GM21381 (cell line): ENCODE data around the gene RCOR2.

Source experiments
- ATAC-seq: cut with Tn5 transposase; IDR thresholded peaks from one replicate; pipeline ENCODE4 v1.9.1; 2021; ENCODE audit warnings: mild to moderate bottlenecking, moderate library complexity; ENCODE audit not compliant: unreplicated experiment

RCOR2 gene

DNA sequence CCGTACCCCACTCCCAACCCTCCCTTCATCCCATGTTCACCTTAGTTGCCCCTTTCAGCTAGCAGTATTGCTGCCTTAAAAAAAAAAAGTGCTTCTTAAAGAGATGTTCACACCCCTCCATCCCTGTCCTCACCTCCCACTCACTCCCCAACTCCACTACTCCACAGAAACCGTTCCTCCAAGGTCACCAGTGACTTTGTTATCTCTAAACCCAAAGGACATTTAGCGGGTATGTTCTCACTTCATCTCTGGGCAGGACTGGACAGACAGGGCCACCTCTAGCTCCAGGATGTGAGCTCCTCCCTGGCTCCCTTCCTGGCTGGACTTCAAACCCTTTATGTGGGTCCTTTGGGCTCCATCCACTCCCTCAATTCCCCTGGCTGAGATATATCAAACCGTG lies 6.4 kb upstream of the RCOR2 start:
- no peak for ATAC-seq

DNA sequence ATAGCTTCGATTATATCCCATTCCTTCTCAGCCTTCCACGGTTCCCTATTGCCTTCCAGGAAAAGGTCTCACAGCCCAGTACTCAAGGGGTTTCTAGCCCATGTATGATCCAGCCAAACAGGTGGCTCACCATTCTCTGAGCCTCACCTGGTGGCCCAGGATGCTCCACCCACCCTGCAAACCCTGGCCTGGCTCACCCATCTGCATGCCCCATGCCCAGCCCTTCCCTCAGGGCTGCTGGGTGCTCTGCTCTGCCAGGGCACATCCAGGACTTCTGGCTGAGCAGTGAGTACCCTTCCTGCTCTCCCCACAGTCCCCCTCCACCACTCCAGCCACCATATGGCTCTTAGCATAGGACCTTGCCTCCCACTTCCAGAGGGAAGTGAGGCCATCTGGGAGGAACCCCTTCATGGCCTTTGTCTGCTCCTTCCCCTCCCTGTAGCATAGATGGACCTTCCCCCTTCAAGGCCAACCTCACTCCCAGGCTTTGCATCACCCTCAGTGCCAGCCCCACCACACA lies 5.8 kb upstream of the RCOR2 start:
- ATAC-seq, result no peak

DNA sequence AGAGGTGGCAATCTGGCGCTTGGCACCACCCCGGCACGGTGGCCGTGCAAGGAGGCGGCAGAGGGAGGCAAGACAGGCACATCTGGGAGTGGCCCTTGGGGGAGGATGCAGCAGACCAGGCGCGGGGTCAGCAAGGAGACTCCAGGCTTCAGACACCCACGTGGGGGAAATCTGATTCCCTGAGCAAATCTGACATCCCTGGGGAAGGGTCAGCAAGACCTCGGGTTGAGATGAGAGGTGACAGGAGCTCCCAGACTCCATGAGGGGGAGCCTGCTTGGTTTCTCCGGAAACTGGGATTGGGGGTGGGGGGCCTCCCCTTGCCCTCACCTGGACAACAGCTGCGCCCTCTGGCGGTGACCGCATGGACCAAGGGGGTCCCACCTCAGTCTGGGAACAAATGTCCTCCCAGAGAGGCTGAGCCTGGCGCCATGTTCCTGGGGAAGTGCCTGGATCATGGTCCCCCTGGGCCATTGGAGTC lies 4.0 kb upstream of the RCOR2 start:
- ATAC-seq, result no peak

DNA sequence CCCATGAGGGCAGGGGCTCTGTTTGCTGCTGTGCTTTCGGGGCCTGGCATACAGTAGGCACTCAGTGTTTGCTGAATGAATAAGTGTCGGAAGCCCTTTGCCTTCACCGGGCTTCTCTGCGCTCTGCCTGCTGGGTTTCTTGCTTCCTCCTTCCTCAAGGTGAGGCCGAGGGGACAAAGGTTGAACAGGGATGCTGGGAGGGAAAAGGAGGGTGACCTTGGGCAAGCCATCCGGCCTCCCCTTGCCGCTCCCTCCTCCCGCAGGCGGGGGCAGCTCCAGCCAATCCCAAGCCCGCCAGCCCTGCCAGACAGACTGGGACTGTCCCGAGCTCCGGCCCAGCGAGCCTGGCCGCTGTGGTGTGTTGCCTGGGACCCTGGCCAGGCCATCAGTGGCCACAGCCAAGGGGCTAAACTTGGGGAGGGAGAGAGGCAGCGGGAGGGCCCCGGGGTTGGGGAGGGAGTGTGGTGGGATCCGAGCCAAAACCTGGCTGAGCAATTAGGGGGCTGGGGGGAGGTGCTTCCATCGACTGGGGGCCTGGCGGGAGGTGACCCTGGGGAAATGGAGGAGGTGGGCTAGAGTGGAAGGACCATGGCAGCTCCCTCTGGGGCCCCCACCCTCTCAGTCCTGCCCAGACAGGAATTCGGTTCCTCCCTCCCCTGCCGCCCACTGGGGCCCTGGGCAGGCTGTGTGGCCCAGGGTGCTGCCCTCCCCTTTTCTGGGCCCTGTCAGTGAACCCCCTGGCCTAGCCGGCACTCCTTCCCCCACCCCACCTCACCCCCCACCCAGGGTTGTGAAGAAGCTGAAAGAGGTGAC lies 3.4 kb upstream of the RCOR2 start:
- ATAC-seq, result no peak

DNA sequence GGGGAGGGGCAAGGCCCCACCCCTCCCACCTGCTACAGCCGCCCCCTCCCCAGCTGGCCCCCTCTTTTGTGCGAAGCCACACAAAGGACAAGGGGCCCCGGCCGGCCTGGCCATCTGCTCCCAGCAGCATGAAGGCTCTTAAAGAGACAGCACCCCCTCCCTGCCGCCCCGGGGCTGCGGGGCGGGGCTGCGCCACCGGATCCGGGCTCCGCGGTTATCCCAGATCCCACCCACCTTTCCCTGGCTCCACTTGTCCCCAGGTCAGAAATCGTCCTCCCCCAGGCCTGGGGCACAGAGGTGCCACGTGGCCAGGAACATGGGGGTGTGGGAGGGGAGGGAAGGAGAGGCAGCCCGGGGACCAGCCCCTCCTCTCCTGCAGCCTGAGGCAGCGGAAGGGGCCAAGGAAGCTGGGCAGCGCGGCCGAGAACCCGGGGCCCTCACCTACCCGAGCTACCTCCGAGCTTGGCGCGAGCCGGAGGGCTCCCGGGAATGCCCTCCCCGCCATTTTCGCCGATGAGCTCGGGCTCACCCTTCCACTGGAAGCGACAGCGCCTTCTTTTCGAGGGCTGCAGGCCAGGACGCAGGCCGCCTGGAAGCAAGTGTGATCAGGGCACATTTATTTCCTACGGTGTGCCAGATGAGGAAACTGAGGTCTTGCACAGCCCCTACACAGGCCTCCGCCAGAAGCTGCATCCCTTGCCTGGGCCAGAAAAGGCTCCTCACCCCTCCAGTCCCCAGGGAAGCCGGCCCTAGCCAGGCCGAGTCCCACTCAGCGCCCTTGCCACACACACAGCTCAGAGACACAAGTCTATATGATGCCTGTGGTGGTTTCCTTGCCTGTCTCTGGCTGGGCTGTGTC lies 2.5 kb upstream of the RCOR2 start:
- ATAC-seq, result no peak

DNA sequence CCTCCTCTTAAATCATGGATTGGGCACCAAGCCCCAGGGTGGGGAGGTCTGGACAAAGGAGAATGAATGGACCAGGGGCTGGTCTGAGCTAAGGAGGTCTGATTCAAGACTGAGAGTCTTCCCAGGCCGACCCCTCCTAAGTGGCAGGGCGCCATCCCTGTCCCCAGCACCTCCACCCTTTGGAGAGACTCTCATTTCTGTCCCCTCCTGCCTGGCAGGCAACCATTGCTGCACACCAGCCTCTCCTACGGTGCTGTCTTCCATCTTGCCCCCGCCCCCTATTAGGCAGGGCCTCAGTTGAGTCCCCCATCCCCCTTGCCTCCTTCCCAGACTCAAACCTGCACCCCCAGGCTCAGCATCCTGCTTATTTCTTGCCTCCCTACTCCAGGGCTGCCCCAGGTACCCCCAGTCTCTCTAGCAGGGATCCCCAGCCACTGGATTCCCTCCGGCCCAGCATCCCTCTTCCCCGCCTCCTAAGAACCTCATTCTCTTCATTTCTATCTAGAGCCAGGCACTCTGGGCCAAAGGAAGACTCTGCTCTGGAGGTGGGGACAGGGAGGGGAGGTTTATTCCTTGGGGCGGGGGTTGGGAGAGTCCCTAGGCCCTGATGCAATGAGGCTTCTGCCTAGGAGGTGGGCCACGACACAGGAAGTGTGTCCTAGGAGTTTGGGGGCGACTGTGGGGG lies 1.7 kb upstream of the RCOR2 start:
- ATAC-seq, result no peak

DNA sequence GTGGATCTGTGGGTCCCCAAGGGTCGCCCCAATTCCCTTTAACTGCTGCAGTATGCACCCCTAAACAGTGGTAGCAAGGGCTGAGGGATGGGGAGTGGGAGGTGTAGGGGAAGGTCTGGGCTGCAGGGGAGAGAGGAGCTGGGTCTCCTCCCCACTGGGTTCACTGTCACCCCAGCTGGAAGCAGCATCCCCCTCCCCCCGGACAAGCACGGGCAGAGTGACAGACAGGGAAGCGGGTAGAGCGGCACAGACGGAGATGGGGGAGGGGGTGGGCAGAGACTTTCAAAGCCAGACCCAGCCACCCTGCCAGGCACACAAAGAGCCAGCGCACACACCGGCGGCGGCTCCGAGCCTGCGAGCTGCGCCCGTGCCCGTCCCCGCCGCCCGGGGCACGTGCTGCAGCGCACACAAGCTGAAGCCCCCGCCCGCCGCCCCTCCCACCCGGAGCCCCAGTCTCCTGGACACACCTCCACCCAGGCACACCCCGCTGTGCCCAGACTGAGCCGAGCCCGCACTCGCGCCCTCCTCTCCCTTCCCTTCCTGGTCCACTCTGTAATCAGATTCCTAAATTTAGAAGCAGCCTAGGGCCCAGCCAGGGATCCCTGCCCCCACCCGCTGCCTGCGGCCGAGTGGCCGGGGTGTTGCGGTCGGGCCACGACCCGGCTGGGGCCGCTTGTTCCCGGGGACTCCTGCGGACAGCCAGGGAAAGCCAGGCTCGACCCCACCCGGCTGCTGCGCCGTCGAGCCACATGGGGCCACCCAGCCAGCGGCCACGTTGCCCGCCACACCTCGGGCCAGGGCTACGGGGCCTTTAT lies 935 bp upstream of the RCOR2 start:
- ATAC-seq, result no peak

DNA sequence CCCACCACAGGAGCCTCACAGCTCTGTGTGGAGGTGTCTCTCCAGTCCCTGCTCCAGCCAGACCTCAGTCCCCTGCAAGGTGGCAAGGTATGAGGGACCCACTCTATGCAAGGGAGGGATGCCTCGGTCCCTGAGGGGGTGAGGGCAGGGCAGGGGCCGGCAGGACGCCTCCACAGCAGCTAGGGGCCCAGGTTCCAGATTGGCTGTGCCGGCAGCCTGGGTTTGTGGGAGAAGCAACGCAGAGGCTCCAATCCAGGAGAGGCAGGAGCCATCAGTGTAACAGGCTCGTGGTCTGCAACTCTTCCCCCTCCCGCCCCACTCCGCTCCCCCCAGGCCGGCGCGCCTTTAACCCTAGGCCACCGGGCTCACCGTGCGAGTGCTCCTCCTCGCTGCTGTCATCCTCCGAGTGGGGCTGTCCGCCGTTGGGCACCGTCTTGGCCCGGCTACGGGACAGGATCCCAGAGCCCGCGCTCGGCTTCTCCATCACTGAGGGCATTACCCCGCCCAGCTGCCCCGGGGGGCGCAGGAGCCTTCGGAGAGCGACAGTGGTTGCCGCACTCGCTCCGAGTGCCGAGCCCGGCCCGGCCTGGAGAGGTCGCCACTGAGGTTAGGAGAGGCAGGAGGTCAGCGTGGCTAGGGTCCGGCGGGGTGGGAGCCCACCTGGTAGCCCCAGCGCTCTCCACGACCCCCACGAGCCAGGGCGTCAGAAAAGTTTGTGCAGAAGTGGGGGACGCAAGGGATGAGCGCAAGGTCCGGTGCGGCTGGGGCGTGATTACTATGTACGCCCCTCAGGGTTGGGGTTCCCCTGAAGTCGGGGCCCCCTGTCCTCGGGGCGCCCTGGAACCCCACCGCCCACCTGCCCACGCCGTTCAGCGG lies 765 bp downstream of the RCOR2 start:
- no peak for ATAC-seq

DNA sequence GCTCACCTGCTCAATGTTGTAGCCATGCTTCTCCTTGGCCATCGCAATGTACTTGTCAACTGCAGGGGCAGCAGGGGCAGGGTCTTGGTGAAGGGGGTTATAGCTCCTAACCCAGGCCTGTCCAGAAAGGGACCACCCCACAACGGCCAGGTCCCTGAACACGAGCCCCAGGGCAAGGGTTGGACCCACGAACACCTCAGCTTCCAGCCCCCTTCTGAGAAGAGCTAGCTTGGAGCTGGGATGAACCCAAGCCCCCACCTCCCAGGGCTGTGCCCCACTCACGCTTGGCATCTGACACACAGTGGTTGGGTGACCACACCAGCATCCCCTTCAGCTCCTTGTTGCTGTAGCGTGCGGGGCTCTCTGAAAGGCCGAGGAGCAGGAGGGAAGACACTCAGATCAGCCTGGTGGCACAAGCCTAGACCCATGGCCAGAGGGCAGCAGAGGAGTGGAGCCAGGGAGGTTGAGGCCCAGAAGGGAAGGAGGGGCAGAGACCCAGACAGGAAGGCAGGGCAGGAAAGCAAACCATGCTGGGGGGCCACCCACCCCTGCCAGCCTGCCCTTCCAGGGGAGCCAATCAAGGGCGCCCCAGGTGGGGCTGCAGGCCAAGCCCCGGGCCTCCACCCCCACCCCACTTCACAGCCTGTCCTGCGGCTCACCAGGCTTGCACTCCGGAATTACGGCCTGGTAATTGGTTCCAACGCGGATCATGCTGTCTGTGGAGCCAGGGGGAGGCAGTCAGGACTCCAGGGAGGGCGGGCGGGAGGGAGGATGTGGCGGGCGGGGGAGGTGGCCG lies 1.9 kb downstream of the RCOR2 start:
- ATAC-seq, result no peak

DNA sequence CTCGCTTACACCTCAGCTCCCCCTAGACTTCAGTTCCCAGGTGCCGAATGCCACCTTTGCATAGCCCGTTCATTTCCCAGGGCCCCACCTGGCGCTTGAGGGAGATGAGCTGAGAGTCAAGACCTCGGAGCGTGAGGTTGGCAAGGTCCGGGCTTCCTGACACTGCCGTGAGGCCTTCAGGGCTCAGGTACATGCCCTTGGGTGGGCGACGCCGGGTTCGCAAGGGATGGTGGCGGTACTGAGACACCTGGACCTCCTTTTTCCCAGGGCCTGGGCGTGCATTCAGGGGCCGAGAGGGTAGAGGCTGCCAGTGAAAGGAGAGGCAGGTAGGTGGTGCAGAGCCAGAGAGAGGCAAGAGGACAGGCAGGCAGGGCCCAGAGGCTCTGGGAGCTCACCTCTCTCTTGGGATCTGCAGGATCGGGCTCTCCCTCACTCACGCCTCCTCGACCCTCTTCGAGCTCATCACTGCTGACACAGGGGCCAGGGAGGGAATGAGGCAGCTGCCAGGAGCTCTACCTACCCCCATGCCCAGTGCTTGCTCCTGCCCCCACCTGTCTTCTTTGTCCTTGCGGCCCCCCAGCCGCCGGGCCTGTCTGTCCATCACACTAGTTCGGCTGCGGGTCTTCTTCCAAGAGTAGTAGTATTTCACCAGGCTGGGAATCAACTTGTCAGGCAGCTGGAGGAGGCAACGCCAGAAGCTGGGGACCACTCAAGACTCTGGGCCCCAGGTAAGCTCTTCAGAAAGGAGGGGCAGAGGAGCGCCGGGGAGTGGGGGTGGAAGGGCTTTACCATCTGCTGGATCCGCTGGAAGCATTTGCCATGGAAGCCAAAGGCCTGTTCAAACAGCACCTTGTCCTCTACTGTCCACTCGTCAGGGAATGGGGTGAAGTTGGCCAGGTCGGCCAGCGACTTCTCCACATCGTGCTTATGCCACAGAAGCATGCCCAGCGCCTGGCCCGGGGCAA lies 2.8 kb downstream of the RCOR2 start:
- ATAC-seq, result no peak

DNA sequence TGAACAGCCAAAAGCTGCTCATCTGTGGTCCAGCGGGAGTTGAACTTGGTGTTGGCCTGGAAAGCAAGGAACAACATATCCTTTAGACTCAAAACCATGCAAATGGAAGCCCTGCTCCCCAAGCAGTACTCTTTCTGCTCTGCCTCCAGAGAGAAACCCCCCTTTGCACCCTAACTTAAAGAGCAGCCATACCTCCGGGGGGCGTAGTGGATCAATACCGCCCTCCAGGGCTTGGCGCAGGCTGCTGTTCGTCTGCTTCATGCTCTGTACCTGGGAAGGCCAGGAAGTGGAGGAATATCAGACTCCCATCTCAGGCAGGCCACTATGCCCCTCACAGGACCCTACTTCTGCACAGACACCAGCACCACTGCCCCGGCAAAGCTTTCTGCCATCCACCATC lies 4.3 kb downstream of the RCOR2 start:
- no peak for ATAC-seq

DNA sequence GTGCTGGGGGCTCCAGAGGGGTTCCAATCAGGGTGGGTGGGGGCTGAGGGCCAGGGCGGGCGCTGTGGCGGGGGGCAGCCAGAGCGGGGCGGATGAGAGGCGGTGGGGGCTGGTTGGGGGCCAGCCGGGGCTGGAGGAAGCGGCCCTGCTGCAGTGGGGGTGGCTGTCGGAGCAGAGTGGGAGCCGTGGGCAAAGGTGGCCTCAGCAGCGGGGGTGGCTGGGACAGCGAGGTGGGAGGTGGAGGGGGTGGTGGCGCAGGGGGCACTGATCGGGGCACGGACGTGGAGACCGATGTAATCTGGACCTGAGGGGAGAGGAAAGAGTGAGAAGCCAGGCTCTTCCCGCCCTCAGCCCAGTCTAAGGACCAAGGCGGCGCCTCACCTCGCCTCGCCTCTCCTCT lies 5.1 kb downstream of the RCOR2 start:
- no peak for ATAC-seq

DNA sequence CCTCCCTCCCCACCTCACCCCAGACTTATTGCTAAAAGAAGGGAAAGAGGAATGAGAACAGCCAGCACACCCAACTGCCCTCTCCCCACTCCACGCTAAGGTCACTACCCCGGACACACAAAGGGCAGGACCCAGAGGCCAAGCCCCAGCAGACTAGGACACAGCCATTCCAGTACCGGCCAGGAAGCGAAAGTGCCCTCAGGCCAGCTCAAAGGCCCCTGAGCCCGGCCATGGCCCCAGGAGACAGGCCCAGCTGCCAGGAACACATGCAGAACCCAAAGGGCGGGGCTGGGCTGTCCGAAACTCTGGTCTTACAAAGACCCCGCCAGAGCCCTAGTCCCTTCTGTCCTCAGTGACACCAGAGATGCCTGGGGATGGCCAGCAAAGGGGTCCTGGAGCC lies 5.5 kb downstream of the RCOR2 start:
- ATAC-seq, result no peak

DNA sequence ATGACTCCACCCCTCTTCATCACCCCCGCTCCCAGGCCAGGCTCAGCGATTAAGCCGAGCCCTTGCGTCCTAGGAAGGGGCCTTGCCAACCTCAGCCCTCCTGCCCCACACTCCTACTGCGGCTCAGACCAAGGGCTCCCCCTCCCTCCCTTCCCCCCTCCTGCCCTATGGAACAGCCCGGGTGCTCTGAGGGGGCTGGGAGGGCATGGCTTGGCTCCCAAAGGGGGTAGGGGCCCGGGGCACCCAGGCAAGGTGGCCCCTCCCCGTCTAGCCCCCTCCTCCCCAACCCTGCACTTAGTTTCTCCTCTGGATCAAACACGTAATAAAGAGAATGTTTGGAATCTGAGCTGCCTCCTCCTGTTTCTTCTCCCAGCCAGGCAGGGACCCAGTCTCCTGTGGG lies 6.3 kb downstream of the RCOR2 start:
- no peak for ATAC-seq

DNA sequence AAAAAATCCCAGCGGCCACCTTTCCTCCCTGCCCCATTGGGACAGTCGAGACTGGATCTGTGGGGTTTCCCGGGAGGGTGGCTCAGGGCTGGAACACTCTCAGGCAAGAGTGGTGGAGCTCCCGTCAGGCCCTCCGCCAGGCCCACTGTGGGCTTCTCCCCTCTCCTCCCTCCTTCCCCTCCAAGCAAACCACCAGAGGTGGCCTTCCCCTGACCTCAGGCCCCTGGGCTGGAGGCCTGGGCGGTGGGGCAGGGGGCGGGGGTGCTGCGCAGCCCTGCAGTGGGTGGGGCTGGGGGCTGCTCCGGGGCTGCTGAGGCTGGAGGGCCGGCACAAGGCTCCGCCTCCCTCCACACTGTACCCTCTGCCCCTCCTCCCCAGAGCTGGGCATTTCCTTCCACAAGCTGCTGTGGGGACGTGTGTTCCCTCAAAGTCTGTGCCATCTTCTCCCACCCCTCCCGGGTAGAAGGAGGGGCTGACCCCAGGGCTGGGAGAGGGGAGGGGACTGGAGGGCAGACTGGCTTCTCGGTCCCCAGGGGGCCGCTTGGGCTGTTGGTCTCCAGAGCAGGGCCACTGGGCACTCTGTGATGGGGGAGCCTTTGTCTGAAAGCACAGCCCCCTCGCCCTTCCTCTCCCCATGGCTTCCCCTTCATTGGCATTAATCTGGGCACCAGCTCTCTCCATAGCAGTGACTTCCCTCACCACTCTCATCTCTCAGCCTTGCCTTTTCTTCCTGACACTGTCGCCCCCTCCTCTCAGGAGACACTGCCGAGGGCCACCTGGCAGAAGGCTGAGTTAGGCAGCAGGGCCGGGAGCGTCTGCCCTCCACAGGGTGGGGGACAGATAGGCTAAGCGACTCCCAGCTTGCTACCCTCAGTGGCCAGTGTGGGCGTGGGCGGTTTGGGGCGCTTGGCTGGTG lies 7.1 kb downstream of the RCOR2 start:
- no peak for ATAC-seq

DNA sequence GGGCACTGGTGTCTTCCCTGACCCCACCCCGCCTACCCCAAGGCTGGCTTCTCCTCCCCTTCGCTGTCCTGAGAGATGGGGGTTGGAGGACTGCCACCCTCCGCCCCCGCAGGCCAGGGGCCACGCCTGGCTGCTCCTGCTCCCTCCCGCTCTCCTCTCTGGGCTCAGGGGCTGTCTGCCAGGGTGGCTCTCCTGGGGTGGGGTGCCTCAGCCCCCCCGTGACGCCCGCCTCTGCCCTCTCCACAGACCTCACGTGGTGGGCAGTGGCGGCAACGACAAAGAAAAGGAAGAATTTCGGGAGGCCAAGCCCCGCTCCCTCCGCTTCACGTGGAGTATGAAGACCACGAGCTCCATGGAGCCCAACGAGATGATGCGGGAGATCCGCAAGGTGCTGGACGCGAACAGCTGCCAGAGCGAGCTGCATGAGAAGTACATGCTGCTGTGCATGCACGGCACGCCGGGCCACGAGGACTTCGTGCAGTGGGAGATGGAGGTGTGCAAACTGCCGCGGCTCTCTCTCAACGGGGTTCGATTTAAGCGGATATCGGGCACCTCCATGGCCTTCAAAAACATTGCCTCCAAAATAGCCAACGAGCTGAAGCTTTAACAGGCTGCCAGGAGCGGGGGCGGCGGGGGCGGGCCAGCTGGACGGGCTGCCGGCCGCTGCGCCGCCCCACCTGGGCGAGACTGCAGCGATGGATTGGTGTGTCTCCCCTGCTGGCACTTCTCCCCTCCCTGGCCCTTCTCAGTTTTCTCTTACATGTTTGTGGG lies 8.1 kb downstream of the RCOR2 start:
- ATAC-seq, result no peak
